ENCODE measurements around the gene ATG9A. TPM values are rescaled to one million over a fixed set of nuclear protein-coding genes. Genes with fewer than 3 reads are reported as not detected.

The ATG9A gene
- total and polyA plus RNA-seq, 2 donors (not counting 1 experiment from before 2014, with no cell fraction given), result 41.8 to 65.5 TPM

DNA sequence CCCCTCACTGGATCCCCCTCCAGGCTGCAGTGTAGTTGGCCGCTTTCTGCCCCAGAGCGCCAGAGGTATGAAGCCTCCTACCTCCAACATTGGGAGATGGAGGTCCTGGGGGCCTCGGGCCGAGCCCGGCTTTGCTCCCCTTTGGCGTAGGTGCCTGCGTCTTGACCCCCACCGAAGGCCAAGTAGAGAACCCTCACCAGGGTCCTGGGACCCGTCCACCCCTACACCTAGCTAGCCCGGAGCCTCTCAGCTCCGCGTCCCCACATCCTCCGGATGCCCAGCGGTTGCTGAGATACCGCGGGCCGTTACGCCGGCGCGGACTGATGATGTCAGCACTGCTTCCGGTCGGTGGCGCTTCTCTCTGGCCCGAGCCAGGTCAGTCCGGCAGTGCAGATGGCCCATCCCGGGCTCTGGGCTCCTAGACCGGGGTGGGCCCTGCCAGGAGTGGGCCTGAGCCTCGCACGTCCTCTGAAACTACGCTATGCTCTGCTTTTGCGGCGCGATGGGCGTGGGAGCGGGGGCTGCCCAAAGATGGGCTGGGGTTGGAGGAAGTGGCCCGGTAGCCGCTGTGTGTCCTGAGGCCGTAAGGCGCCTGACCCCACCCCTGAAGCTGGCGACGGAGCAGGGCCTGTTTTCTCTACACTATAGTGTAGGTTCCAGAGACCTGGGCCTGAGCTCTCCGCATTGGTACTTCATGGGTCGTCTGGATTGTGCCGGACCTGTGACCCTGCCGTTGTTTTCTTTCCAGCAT is 15.9 kb upstream of the ATG9A start, which contains the start of the genes GLB1L and STK16:
TSS of gene GLB1L (minus strand) at position 297 of the 751 bp plus-strand sequence. CDS start 1,871 bp downstream, outside the sequence.
TSS of gene STK16 (plus strand) at position 332 of the 751 bp plus-strand sequence. CDS start 521 bp downstream, outside the sequence.
- intact Hi-C loops (cut with micrococcal nuclease), result loop anchor here (1.0 to 2.0 kb wide), 6 partner anchors 8 to 85 kb away; partner anchors contain the start of genes ANKZF1, ATG9A, CNPPD1 and DNAJB2
- H3K9me3 Mint-ChIP-seq (ENCODE audit: insufficient read depth), result no peaks in the 10 kb centered on the region
- Histone ChIP-seq H3K9me3 (ENCODE audit: control extremely low read depth in 1 of 3, control insufficient read depth in 2 of 3, insufficient read depth in 1 of 3, low read length in 2 of 3) (no peaks in the 10 kb centered on the region), H3K4me2 (replicated peaks; ENCODE audit: low read depth, low read length, poor library complexity, severe bottlenecking) (peak within 1 kb of the TSS; percentile 93), H3K79me2 (ENCODE audit: control insufficient read depth, insufficient read depth, low read length) (peaks cover 51% of the 10 kb centered on the region), H2AFZ (ENCODE audit: insufficient read depth, low read depth, low read length, poor library complexity, severe bottlenecking) (peak within 1 kb of the TSS; percentile 96), H3K4me1 (ENCODE audit: control insufficient read depth in 2 of 2, insufficient read depth in 2 of 2, low read length in 2 of 2) (peaks cover 52 to 58% of the 10 kb centered on the region in 2 donors), H4K20me1 (ENCODE audit: control insufficient read depth, insufficient read depth, low read length, poor library complexity, severe bottlenecking) (no peaks in the 10 kb centered on the region), H3K4me3 (ENCODE audit: control extremely low read depth in 1 of 5, extremely low read depth in 1 of 5, insufficient read depth in 1 of 5, low read depth in 2 of 5, low read length in 4 of 5) (peak within 1 kb of the TSS; percentile 50 to 98 (median 94)), H3K9ac (ENCODE audit: low read length) (peak within 1 kb of the TSS; percentile 96), H3K36me3 (replicated peaks in 1 of 2; ENCODE audit: control extremely low read depth in 1 of 2, control insufficient read depth in 1 of 2, extremely low read depth in 1 of 2, insufficient read depth in 2 of 2, low read length in 1 of 2) (peaks cover 0 to 21% of the 10 kb centered on the region in 2 experiments), H3K27me3 (replicated peaks in 1 of 4; ENCODE audit: control extremely low read depth in 1 of 4, control insufficient read depth in 3 of 4, insufficient read depth in 4 of 4, low read length in 3 of 4) (no peaks in the 10 kb centered on the region), H3K27ac (ENCODE audit: low read length in 2 of 2) (peak within 1 kb of the TSS; percentile 87 to 92)
- peaks cover 62% of the 10 kb centered on the region for H3K4me1 Mint-ChIP-seq
- CTCF ChIA-PET, result interaction anchor here (0.7 to 3.0 kb wide), 16 partner anchors 9 to 143 kb away, joined by 3 to 25 read pairs (median 4); partner anchors contain the start of genes ANKZF1, ATG9A, DNAJB2 and TUBA4A
- no peaks in the 10 kb centered on the region for H3K27me3 Mint-ChIP-seq
- H3K27ac Mint-ChIP-seq, result peak within 1 kb of the TSS; percentile 96
- no peak for TF ChIP-seq EZH2 (IDR thresholded peaks at IDR 0.05; ENCODE audit: borderline replicate concordance, insufficient read depth, low read depth, low read length, poor library complexity, severe bottlenecking)
- TF ChIP-seq, protein P1, sequence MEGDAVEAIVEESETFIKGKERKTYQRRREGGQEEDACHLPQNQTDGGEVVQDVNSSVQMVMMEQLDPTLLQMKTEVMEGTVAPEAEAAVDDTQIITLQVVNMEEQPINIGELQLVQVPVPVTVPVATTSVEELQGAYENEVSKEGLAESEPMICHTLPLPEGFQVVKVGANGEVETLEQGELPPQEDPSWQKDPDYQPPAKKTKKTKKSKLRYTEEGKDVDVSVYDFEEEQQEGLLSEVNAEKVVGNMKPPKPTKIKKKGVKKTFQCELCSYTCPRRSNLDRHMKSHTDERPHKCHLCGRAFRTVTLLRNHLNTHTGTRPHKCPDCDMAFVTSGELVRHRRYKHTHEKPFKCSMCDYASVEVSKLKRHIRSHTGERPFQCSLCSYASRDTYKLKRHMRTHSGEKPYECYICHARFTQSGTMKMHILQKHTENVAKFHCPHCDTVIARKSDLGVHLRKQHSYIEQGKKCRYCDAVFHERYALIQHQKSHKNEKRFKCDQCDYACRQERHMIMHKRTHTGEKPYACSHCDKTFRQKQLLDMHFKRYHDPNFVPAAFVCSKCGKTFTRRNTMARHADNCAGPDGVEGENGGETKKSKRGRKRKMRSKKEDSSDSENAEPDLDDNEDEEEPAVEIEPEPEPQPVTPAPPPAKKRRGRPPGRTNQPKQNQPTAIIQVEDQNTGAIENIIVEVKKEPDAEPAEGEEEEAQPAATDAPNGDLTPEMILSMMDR (IDR thresholded peaks at IDR 0.05), result no peak
- WGBS (ENCODE audit: insufficient coverage), result 2% methylated on average over 46 of the region's 46 CpGs
- DNase-seq (peak; percentile 93), ATAC-seq (ENCODE audit: low read depth) (peak; percentile 67)
- H3K4me3 Mint-ChIP-seq, result peak within 1 kb of the TSS; percentile 92
- POLR2A ChIA-PET, result interaction anchor here (0.7 to 2.7 kb wide), 9 partner anchors 9 to 142 kb away, joined by 3 to 49 read pairs (median 9); partner anchors contain the start of genes ABCB6, ANKZF1, ATG9A and CNPPD1
